HG02840 (cell line): ENCODE measurements around the gene GSC2.
A peak's percentile ranks its signal among the peaks of the same experiment; 100 is the strongest.

Experiments
- ATAC-seq: cut with Tn5 transposase; IDR thresholded peaks from one replicate; pipeline ENCODE4 v1.9.1; 2021; ENCODE audit warnings: mild to moderate bottlenecking, moderate library complexity, moderate number of reproducible peaks; ENCODE audit not compliant: unreplicated experiment, low FRiP score

Gene GSC2

GRCh38 chr22:19178657-19179496 is 28.8 kb upstream of the GSC2 start, which contains the start of gene SLC25A1:
TSS of gene SLC25A1 (minus strand) at chr22:19178736. CDS start at chr22:19178673, 63 bp downstream.
- peak; percentile 71 for ATAC-seq

GRCh38 chr22:19178065-19178656 is 28.1 kb upstream of the GSC2 start:
- peak; percentile 34 for ATAC-seq

- ATAC-seq = no peak
Observed at GRCh38 chr22:19177164-19178064, 27.3 kb upstream of the GSC2 start.

GRCh38 chr22:19176732-19177131 is 26.6 kb upstream of the GSC2 start:
- ATAC-seq = no peak

- no peak for ATAC-seq
Observed at GRCh38 chr22:19176175-19176643, 26.1 kb upstream of the GSC2 start.

GRCh38 chr22:19175602-19176174 is 25.6 kb upstream of the GSC2 start:
- no peak for ATAC-seq

GRCh38 chr22:19175026-19175601 is 25.0 kb upstream of the GSC2 start:
- ATAC-seq = no peak

- no peak for ATAC-seq
Observed at GRCh38 chr22:19174106-19175025, 24.3 kb upstream of the GSC2 start.

GRCh38 chr22:19173047-19174035 is 23.2 kb upstream of the GSC2 start:
- ATAC-seq = no peak

- ATAC-seq = no peak
Observed at GRCh38 chr22:19172213-19173046, 22.3 kb upstream of the GSC2 start.

- no peak for ATAC-seq
Observed at GRCh38 chr22:19169947-19170318, 19.8 kb upstream of the GSC2 start.

GRCh38 chr22:19169002-19169946 is 19.2 kb upstream of the GSC2 start:
- no peak for ATAC-seq

GRCh38 chr22:19168088-19168890 is 18.2 kb upstream of the GSC2 start:
- no peak for ATAC-seq

GRCh38 chr22:19167106-19167869 is 17.2 kb upstream of the GSC2 start:
- no peak for ATAC-seq
